Loucy (cell line): ENCODE measurements around the gene LAMA5.

Experiments used
- CTCF ChIP-seq: fragments of 200-600 bp; sonication (generic); conservative IDR thresholded peaks from 2 replicates; pipeline ENCODE4 v1.5.1; 2014; ENCODE audit warnings: mild to moderate bottlenecking, antibody characterized with exemption, low read length
- EZH2phosphoT487 ChIP-seq: fragments of 200-600 bp; IDR thresholded peaks from 2 replicates; pipeline ENCODE4 v1.6.1; 2018; ENCODE audit warnings: antibody characterized with exemption, mild to moderate bottlenecking, moderate library complexity, borderline replicate concordance

GRCh38 chr20:62409086-62409853 lies 42.2 kb upstream of the LAMA5 start:
- TF ChIP-seq CTCF (no peak), EZH2phosphoT487 (no peak)
